Measurements from ENCODE around the gene TM7SF3.
A peak's percentile ranks its signal among the peaks of the same experiment; 100 is the strongest.
"Not testable (repeated sequence)": the region's sequence is repeated elsewhere in the genome, so short reads cannot be mapped to it uniquely, and the experiment has no call there.

TM7SF3 gene

GRCh38 chr12:27014085-27014858, at the start of gene TM7SF3:
Gene TM7SF3 (minus strand): TSS chr12:27014384. CDS start chr12:27014168, 216 bp downstream.
- H3K4me1 Mint-ChIP-seq, result peaks cover 34% of the 10 kb centered on the region
- ATAC-seq, result peak; percentile 99
- peaks cover 8% of the 10 kb centered on the region for H3K36me3 Mint-ChIP-seq

GRCh38 chr12:27063250-27063851, 49.2 kb upstream of the TM7SF3 start:
- Mint-ChIP-seq H3K27ac (peak overlapping the region; percentile 84), H3K9me3 (peaks cover 18% of the 10 kb centered on the region), H3K4me3 (no peak overlapping the region), H3K27me3 (no peaks in the 10 kb centered on the region), H3K36me3 (peaks cover 37% of the 10 kb centered on the region), H3K4me1 (peaks cover 20% of the 10 kb centered on the region)
- no peak for ATAC-seq

More at GRCh38 chr12:27014085-27014858, at the start of gene TM7SF3:
- Mint-ChIP-seq H3K4me3 (peak within 1 kb of the TSS; percentile 83), H3K9me3 (no peaks in the 10 kb centered on the region), H3K27ac (peak within 1 kb of the TSS; percentile 72), H3K27me3 (no peaks in the 10 kb centered on the region)

- Mint-ChIP-seq H3K4me3 (no peak overlapping the region), H3K27ac (no peak overlapping the region), H3K36me3 (peaks cover 24% of the 10 kb centered on the region), H3K9me3 (peaks cover 18% of the 10 kb centered on the region), H3K27me3 (no peaks in the 10 kb centered on the region), H3K4me1 (peaks cover 20% of the 10 kb centered on the region)
- no peak for ATAC-seq
Observed at GRCh38 chr12:27061317-27061716, 47.1 kb upstream of the TM7SF3 start.

- Mint-ChIP-seq H3K9me3 (peaks cover 18% of the 10 kb centered on the region), H3K27ac (no peak overlapping the region), H3K4me3 (no peak overlapping the region), H3K36me3 (peaks cover 24% of the 10 kb centered on the region), H3K27me3 (no peaks in the 10 kb centered on the region), H3K4me1 (peaks cover 20% of the 10 kb centered on the region)
- no peak for ATAC-seq
Observed at GRCh38 chr12:27060740-27061139, 46.6 kb upstream of the TM7SF3 start.

GRCh38 chr12:27057543-27057942, 43.4 kb upstream of the TM7SF3 start:
- peaks cover 14% of the 10 kb centered on the region for H3K9me3 Mint-ChIP-seq
- no peak overlapping the region for H3K4me3 Mint-ChIP-seq
- H3K27ac Mint-ChIP-seq, result no peak overlapping the region
- peaks cover 23% of the 10 kb centered on the region for H3K36me3 Mint-ChIP-seq
- no peaks in the 10 kb centered on the region for H3K4me1 Mint-ChIP-seq
- ATAC-seq, result no peak
- H3K27me3 Mint-ChIP-seq, result no peaks in the 10 kb centered on the region

- Mint-ChIP-seq H3K4me1 (no peaks in the 10 kb centered on the region), H3K9me3 (peaks cover 6% of the 10 kb centered on the region), H3K27ac (no peak overlapping the region), H3K4me3 (no peak overlapping the region), H3K36me3 (peaks cover 23% of the 10 kb centered on the region), H3K27me3 (no peaks in the 10 kb centered on the region)
- no peak for ATAC-seq
Observed at GRCh38 chr12:27055966-27056365, 41.8 kb upstream of the TM7SF3 start.

- peaks cover 6% of the 10 kb centered on the region for H3K9me3 Mint-ChIP-seq
- no peaks in the 10 kb centered on the region for H3K27me3 Mint-ChIP-seq
- no peak overlapping the region for H3K4me3 Mint-ChIP-seq
- H3K27ac Mint-ChIP-seq, result no peak overlapping the region
- no peaks in the 10 kb centered on the region for H3K4me1 Mint-ChIP-seq
- H3K36me3 Mint-ChIP-seq, result peaks cover 23% of the 10 kb centered on the region
- ATAC-seq, result no peak
Observed at GRCh38 chr12:27052742-27053141, 38.6 kb upstream of the TM7SF3 start.

GRCh38 chr12:27052176-27052575, 38.0 kb upstream of the TM7SF3 start:
- Mint-ChIP-seq H3K27ac (no peak overlapping the region), H3K4me1 (no peaks in the 10 kb centered on the region), H3K4me3 (no peak overlapping the region), H3K9me3 (peaks cover 6% of the 10 kb centered on the region), H3K36me3 (peaks cover 19% of the 10 kb centered on the region), H3K27me3 (no peaks in the 10 kb centered on the region)
- ATAC-seq, result no peak

- no peak for ATAC-seq
- H3K36me3 Mint-ChIP-seq, result peaks cover 37% of the 10 kb centered on the region
- no peak overlapping the region for H3K4me3 Mint-ChIP-seq
- H3K27me3 Mint-ChIP-seq, result no peaks in the 10 kb centered on the region
- peaks cover 12% of the 10 kb centered on the region for H3K9me3 Mint-ChIP-seq
- no peaks in the 10 kb centered on the region for H3K4me1 Mint-ChIP-seq
- H3K27ac Mint-ChIP-seq, result no peak overlapping the region
Observed at GRCh38 chr12:27048822-27049752, 34.9 kb upstream of the TM7SF3 start.

- H3K4me1 Mint-ChIP-seq, H3K27ac Mint-ChIP-seq, H3K4me3 Mint-ChIP-seq, H3K27me3 Mint-ChIP-seq, ATAC-seq: not testable (repeated sequence)
- peaks cover 40% of the 10 kb centered on the region for H3K36me3 Mint-ChIP-seq
- H3K9me3 Mint-ChIP-seq, result peaks cover 19% of the 10 kb centered on the region
Observed at GRCh38 chr12:27042018-27042417, 27.8 kb upstream of the TM7SF3 start.

- peaks cover 34% of the 10 kb centered on the region for H3K36me3 Mint-ChIP-seq
- ATAC-seq, result not testable (repeated sequence)
Observed at GRCh38 chr12:27040637-27041036, 26.5 kb upstream of the TM7SF3 start.

GRCh38 chr12:27034607-27035293, 20.6 kb upstream of the TM7SF3 start:
- H3K36me3 Mint-ChIP-seq, result peaks cover 43% of the 10 kb centered on the region
- H3K4me3 Mint-ChIP-seq, result no peak overlapping the region
- H3K27ac Mint-ChIP-seq, result no peak overlapping the region
- no peaks in the 10 kb centered on the region for H3K27me3 Mint-ChIP-seq
- H3K9me3 Mint-ChIP-seq, result no peaks in the 10 kb centered on the region
- ATAC-seq, result no peak
- no peaks in the 10 kb centered on the region for H3K4me1 Mint-ChIP-seq

More at GRCh38 chr12:27040637-27041036, 26.5 kb upstream of the TM7SF3 start:
- H3K27me3 Mint-ChIP-seq, H3K4me1 Mint-ChIP-seq, H3K27ac Mint-ChIP-seq, H3K4me3 Mint-ChIP-seq: not testable (repeated sequence)
- H3K9me3 Mint-ChIP-seq, result peaks cover 19% of the 10 kb centered on the region

GRCh38 chr12:27032679-27033078, 18.5 kb upstream of the TM7SF3 start:
- Mint-ChIP-seq H3K27me3 (no peaks in the 10 kb centered on the region), H3K27ac (no peak overlapping the region), H3K36me3 (peaks cover 54% of the 10 kb centered on the region), H3K4me3 (no peak overlapping the region), H3K9me3 (no peaks in the 10 kb centered on the region), H3K4me1 (no peaks in the 10 kb centered on the region)
- ATAC-seq, result no peak

- Mint-ChIP-seq H3K27ac (no peak overlapping the region), H3K36me3 (peaks cover 58% of the 10 kb centered on the region), H3K27me3 (no peaks in the 10 kb centered on the region), H3K4me3 (no peak overlapping the region), H3K9me3 (no peaks in the 10 kb centered on the region), H3K4me1 (no peaks in the 10 kb centered on the region)
- ATAC-seq, result no peak
Observed at GRCh38 chr12:27031531-27031930, 17.3 kb upstream of the TM7SF3 start.

- no peaks in the 10 kb centered on the region for H3K9me3 Mint-ChIP-seq
- H3K4me3 Mint-ChIP-seq, result no peak overlapping the region
- peaks cover 36% of the 10 kb centered on the region for H3K36me3 Mint-ChIP-seq
- H3K27ac Mint-ChIP-seq, result no peak overlapping the region
- no peak for ATAC-seq
- no peaks in the 10 kb centered on the region for H3K27me3 Mint-ChIP-seq
- peaks cover 28% of the 10 kb centered on the region for H3K4me1 Mint-ChIP-seq
Observed at GRCh38 chr12:27026257-27026656, 12.1 kb upstream of the TM7SF3 start.

Measured in stimulated activated memory B cell treated with anti-CD40 and anti-IgM and Interleukin-4, amounts not matched to agents 10 μg/mL and 1 μg/mL and 100 μg/mL, for 72 hours (primary cell).